ENCODE measurements around the gene BNIP3. TPM values are rescaled to one million over a fixed set of nuclear protein-coding genes. Genes with fewer than 3 reads are reported as not detected.

BNIP3 gene
- total RNA-seq, 1 experiment from 2014 or later, result 37.5 TPM

- CTCF ChIA-PET, result no interaction called here
These were observed 37.6 kb upstream of the BNIP3 start for GRCh38 chr10:132019366-132019765.

DNA sequence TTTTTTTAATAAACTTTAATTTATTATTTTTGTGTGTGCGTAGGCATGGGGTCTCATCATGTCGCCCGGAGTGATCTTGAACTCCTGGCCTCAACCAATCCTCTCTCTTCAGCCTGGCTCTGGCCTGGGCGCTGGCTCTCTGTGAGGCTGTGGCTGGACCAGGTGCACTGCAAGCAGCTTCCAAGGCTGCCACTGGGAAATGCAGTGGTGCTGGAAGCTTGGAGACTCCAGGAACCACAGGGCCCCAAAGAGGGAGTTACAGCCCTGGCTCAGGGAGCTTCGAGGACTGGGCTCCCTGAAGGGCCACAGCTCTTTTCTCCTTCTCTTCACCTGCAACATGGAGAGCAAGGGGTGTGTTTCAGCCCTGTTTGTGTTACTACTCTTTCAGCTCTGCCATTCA, 36.7 kb upstream of the BNIP3 start:
- BruUV-seq (replicated peaks), result no TSS peak
- Histone ChIP-seq H3K9me2 (ENCODE audit: insufficient read depth) (no peaks in the 10 kb centered on the region), H3K9me3 (ENCODE audit: control insufficient read depth in 1 of 2, insufficient read depth in 1 of 2, low read depth in 1 of 2, low read length in 2 of 2) (no peaks in the 10 kb centered on the region), H3K27me3 (ENCODE audit: insufficient read depth, low read length) (no peaks in the 10 kb centered on the region), H3K4me2 (ENCODE audit: low read length) (no peak overlapping the region), H3K4me1 (ENCODE audit: control insufficient read depth in 1 of 2, insufficient read depth in 2 of 2, low read length in 2 of 2) (peaks cover 0 to 4% of the 10 kb centered on the region in 2 experiments; a peak in 1 of 4 replicates), H3K27ac (ENCODE audit: low read depth, low read length) (no peak overlapping the region), H3K79me2 (ENCODE audit: insufficient read depth, low read length) (no peaks in the 10 kb centered on the region), H4K20me1 (ENCODE audit: insufficient read depth) (no peaks in the 10 kb centered on the region), H3K4me3 (replicated peaks in 1 of 2; ENCODE audit: low read depth in 1 of 2, low read length in 2 of 2) (no peak overlapping the region), H2AFZ (ENCODE audit: low read depth, low read length, poor library complexity, severe bottlenecking) (no peak overlapping the region), H3K36me3 (ENCODE audit: control insufficient read depth in 1 of 2, insufficient read depth in 2 of 2, low read length in 2 of 2) (no peaks in the 10 kb centered on the region), H3K9ac (ENCODE audit: low read length) (no peak overlapping the region)
- RAD21 ChIA-PET (ENCODE audit: low non-redundant PET in 1 of 2, low total read pairs in 2 of 2, uncharacterized antibody in 2 of 2, unreplicated experiment in 2 of 2), result no interaction called here
- intact Hi-C loops (cut with micrococcal nuclease), result no loop called here
- DNase-seq (ENCODE audit: low read depth, low spot score) (no peak), ATAC-seq (no peak)
- CTCF ChIA-PET, result no interaction called here
- POLR2A ChIA-PET, result no interaction called here
- no peak for TF ChIP-seq ZNF274 (IDR thresholded peaks at IDR 0.05; ENCODE audit: low read depth, low read length)

More at GRCh38 chr10:132019366-132019765, 37.6 kb upstream of the BNIP3 start:
- Histone ChIP-seq H3K4me3 (replicated peaks in 1 of 2; ENCODE audit: low read depth in 1 of 2, low read length in 2 of 2) (no peak overlapping the region), H3K79me2 (ENCODE audit: insufficient read depth, low read length) (no peaks in the 10 kb centered on the region), H3K4me1 (ENCODE audit: control insufficient read depth in 1 of 2, insufficient read depth in 2 of 2, low read length in 2 of 2) (peaks cover 0 to 9% of the 10 kb centered on the region in 2 experiments; a peak in 1 of 4 replicates), H3K36me3 (ENCODE audit: control insufficient read depth in 1 of 2, insufficient read depth in 2 of 2, low read length in 2 of 2) (no peaks in the 10 kb centered on the region), H3K9me2 (ENCODE audit: insufficient read depth) (no peaks in the 10 kb centered on the region), H3K27me3 (ENCODE audit: insufficient read depth, low read length) (no peaks in the 10 kb centered on the region), H3K4me2 (ENCODE audit: low read length) (no peak overlapping the region), H3K9ac (ENCODE audit: low read length) (no peak overlapping the region), H2AFZ (ENCODE audit: low read depth, low read length, poor library complexity, severe bottlenecking) (no peak overlapping the region), H3K27ac (ENCODE audit: low read depth, low read length) (no peak overlapping the region), H3K9me3 (ENCODE audit: control insufficient read depth in 1 of 2, insufficient read depth in 1 of 2, low read depth in 1 of 2, low read length in 2 of 2) (no peaks in the 10 kb centered on the region), H4K20me1 (ENCODE audit: insufficient read depth) (no peaks in the 10 kb centered on the region)
- intact Hi-C loops (cut with micrococcal nuclease), result no loop called here
- DNase-seq (ENCODE audit: low read depth, low spot score) (no peak), ATAC-seq (no peak)
- POLR2A ChIA-PET, result no interaction called here
- no peak for TF ChIP-seq RAD21 (IDR thresholded peaks at IDR 0.05; ENCODE audit: low read depth)
- TF ChIP-seq, protein P1, sequence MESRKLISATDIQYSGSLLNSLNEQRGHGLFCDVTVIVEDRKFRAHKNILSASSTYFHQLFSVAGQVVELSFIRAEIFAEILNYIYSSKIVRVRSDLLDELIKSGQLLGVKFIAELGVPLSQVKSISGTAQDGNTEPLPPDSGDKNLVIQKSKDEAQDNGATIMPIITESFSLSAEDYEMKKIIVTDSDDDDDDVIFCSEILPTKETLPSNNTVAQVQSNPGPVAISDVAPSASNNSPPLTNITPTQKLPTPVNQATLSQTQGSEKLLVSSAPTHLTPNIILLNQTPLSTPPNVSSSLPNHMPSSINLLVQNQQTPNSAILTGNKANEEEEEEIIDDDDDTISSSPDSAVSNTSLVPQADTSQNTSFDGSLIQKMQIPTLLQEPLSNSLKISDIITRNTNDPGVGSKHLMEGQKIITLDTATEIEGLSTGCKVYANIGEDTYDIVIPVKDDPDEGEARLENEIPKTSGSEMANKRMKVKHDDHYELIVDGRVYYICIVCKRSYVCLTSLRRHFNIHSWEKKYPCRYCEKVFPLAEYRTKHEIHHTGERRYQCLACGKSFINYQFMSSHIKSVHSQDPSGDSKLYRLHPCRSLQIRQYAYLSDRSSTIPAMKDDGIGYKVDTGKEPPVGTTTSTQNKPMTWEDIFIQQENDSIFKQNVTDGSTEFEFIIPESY (IDR thresholded peaks at IDR 0.05; ENCODE audit: extremely low read depth, insufficient replicate concordance, low read length), result no peak
- TF ChIP-seq EGR1 (IDR thresholded peaks at IDR 0.05; ENCODE audit: low read depth), result no peak
- TF ChIP-seq JUND (IDR thresholded peaks at IDR 0.05), result no peak
- no peak for TF ChIP-seq EZH2 (IDR thresholded peaks at IDR 0.05)
- no peak for TF ChIP-seq POLR2AphosphoS5 (IDR thresholded peaks at IDR 0.05; ENCODE audit: low read depth, low read length)
- TF ChIP-seq SRF (IDR thresholded peaks at IDR 0.05; ENCODE audit: low read depth), result no peak
- no peak for TF ChIP-seq CBX3 (IDR thresholded peaks at IDR 0.05; ENCODE audit: low read depth)
- TF ChIP-seq ZFX (IDR thresholded peaks at IDR 0.05), result no peak
- no TSS peak for BruUV-seq (replicated peaks)
- RAD21 ChIA-PET (ENCODE audit: low non-redundant PET in 1 of 2, low total read pairs in 2 of 2, uncharacterized antibody in 2 of 2, unreplicated experiment in 2 of 2), result no interaction called here

Measured in HCT116 (cell line).